Right lobe of liver (tissue), 4 donors: ENCODE data around the gene TTL.
"Not testable (repeated sequence)": the region's sequence is repeated elsewhere in the genome, so short reads cannot be mapped to it uniquely, and the experiment has no call there.

Source experiments
- CTCF ChIP-seq, 4 donors: fragments of 200-600 bp in 3 of 4; fragments of 450-650 bp in 1 of 4; IDR thresholded peaks; one replicate each; pipeline versions ENCODE4 v1.5.1 to v1.8.0; 2016 to 2022; ENCODE audit warnings: antibody characterized with exemption in 4 of 4, mild to moderate bottlenecking in 2 of 4
- POLR2A ChIP-seq: fragments of 450-650 bp; IDR thresholded peaks from one replicate; pipeline ENCODE4 v1.6.1; 2017; ENCODE audit warnings: antibody characterized with exemption, mild to moderate bottlenecking
- donor health status: DM: no; HTN: no; CAD: no.
- donor health status: DM: no; HTN: no; CAD: no.
- donor health status: DM: no; HTN: yes; CAD: no.

GRCh38 chr2:112524276-112524675, 42.3 kb downstream of the TTL start:
- not testable (repeated sequence) for TF ChIP-seq CTCF (IDR thresholded peaks at IDR 0.05); POLR2A
